ENCODE measurements around the gene PKM.

DNA sequence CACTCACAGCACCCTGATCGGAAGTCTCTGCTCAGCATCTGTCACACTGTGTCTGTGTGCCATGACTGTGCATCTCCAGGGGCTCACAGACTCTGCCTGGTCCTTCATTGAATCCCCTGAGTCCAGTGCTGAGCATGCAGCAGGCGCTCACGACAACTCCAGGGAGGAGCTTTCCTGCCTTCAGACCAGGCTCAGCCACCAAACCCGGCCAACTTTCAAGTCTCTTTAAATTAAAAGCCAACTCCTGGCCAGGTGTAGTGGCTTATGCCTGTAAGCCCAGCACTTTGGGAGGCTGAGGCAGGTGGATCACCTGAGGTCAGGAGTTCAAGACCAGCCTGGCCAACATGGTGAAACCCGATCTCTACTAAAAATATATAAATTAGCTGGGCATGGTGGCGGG lies 57.6 kb downstream of the PKM start:
- TF ChIP-seq, protein P1, sequence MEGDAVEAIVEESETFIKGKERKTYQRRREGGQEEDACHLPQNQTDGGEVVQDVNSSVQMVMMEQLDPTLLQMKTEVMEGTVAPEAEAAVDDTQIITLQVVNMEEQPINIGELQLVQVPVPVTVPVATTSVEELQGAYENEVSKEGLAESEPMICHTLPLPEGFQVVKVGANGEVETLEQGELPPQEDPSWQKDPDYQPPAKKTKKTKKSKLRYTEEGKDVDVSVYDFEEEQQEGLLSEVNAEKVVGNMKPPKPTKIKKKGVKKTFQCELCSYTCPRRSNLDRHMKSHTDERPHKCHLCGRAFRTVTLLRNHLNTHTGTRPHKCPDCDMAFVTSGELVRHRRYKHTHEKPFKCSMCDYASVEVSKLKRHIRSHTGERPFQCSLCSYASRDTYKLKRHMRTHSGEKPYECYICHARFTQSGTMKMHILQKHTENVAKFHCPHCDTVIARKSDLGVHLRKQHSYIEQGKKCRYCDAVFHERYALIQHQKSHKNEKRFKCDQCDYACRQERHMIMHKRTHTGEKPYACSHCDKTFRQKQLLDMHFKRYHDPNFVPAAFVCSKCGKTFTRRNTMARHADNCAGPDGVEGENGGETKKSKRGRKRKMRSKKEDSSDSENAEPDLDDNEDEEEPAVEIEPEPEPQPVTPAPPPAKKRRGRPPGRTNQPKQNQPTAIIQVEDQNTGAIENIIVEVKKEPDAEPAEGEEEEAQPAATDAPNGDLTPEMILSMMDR (IDR thresholded peaks at IDR 0.05): no peak
- TF ChIP-seq POLR2AphosphoS5 (IDR thresholded peaks at IDR 0.05) (no peak), EP300 (IDR thresholded peaks at IDR 0.05) (no peak), POLR2A (IDR thresholded peaks at IDR 0.05) (no peak)
